Subcutaneous adipose tissue (tissue), 4 donors: Measurements from ENCODE around the gene EXOSC5. TPM values are rescaled to one million over a fixed set of nuclear protein-coding genes. Genes with fewer than 3 reads are reported as not detected.

Source experiments
- CTCF ChIP-seq: fragments of 450-650 bp; IDR thresholded peaks from one replicate; pipeline ENCODE4 v1.5.1; 2016; ENCODE audit warnings: low read depth, mild to moderate bottlenecking, control low read depth, antibody characterized with exemption, moderate library complexity
- total RNA-seq, 4 donors: library from RNA; depleted of rRNA; stranded (reverse); fragments of >200 nt; gene quantifications; one replicate each; pipeline ENCODE4 v1.1.0, GENCODE V29; 2016

Gene EXOSC5
- total RNA-seq, 4 donors from 2014 or later, result 10.9 to 20.5 (median 17.1) TPM

- TF ChIP-seq CTCF, result no peak
Observed at GRCh38 chr19:41359741-41360140, 37.4 kb downstream of the EXOSC5 start.

GRCh38 chr19:41357746-41358145 is 39.4 kb downstream of the EXOSC5 start:
- no peak for TF ChIP-seq CTCF

GRCh38 chr19:41356984-41357739 is 40.0 kb downstream of the EXOSC5 start:
- no peak for TF ChIP-seq CTCF

GRCh38 chr19:41355802-41356201 is 41.4 kb downstream of the EXOSC5 start:
- no peak for TF ChIP-seq CTCF

- no peak for TF ChIP-seq CTCF
Observed at GRCh38 chr19:41355035-41355434, 42.1 kb downstream of the EXOSC5 start.

- TF ChIP-seq CTCF, result no peak
Observed at GRCh38 chr19:41354343-41354953, 42.7 kb downstream of the EXOSC5 start.

- no peak for TF ChIP-seq CTCF
Observed at GRCh38 chr19:41353466-41354342, 43.5 kb downstream of the EXOSC5 start, which contains the start of gene TGFB1. TSS of gene TGFB1 (minus strand) at chr19:41353922. CDS start at chr19:41353044, 878 bp downstream.
